Loucy (cell line): ENCODE results near the gene DUS4L.

Experiments used
- H2AFZ ChIP-seq: fragments of 200-600 bp; sonication (generic); 2 replicates; pipeline ENCODE4 v1.6.0; 2016; ENCODE audit warnings: antibody characterized with exemption, mild to moderate bottlenecking, low read length, moderate library complexity
- H3F3A ChIP-seq: fragments of 200-600 bp; 2 replicates; pipeline ENCODE4 v1.6.0; 2016; ENCODE audit warnings: antibody characterized with exemption, low read depth, mild to moderate bottlenecking
- H3K27me3 ChIP-seq: fragments of 200-600 bp; sonication (generic); 2 replicates; pipeline ENCODE4 v1.6.1; 2014; ENCODE audit warnings: low read length, mild to moderate bottlenecking; ENCODE audit not compliant: insufficient read depth, poor library complexity, severe bottlenecking
- H3K36me3 ChIP-seq: fragments of 200-600 bp; sonication (generic); 2 replicates; pipeline ENCODE4 v1.6.1; 2016; ENCODE audit warnings: low read length; ENCODE audit not compliant: insufficient read depth
- H3K4me1 ChIP-seq: fragments of 200-600 bp; sonication (generic); 2 replicates; pipeline ENCODE4 v1.5.1; 2014; ENCODE audit warnings: low read length, mild to moderate bottlenecking; ENCODE audit not compliant: insufficient read depth, poor library complexity, severe bottlenecking
- H3K4me2 ChIP-seq: fragments of 200-600 bp; sonication (generic); 2 replicates; pipeline ENCODE4 v1.6.0; 2014; ENCODE audit warnings: antibody characterized with exemption, low read length, low read depth, mild to moderate bottlenecking; ENCODE audit not compliant: poor library complexity, severe bottlenecking
- H3K4me3 ChIP-seq: fragments of 200-600 bp; sonication (generic); 2 replicates; pipeline ENCODE4 v1.5.1; 2014; ENCODE audit warnings: low read length, mild to moderate bottlenecking, mixed read lengths; ENCODE audit not compliant: poor library complexity, severe bottlenecking
- H3K79me2 ChIP-seq: fragments of 200-600 bp; sonication (generic); 2 replicates; pipeline ENCODE4 v1.6.1; 2014; ENCODE audit warnings: low read length; ENCODE audit not compliant: insufficient read depth
- H3K9ac ChIP-seq: fragments of 200-600 bp; sonication (generic); 2 replicates; pipeline ENCODE4 v1.6.0; 2014; ENCODE audit warnings: mild to moderate bottlenecking, low read depth, low read length, moderate library complexity; ENCODE audit not compliant: poor library complexity, severe bottlenecking
- H3K9me2 ChIP-seq: fragments of 200-600 bp; sonication (generic); replicated peaks from 2 replicates; pipeline ENCODE4 v1.6.1; 2016; ENCODE audit warnings: low read depth, low read length, mixed read lengths
- H3K9me3 ChIP-seq: fragments of 200-600 bp; sonication (generic); 2 replicates; pipeline ENCODE4 v1.6.1; 2014; ENCODE audit warnings: mild to moderate bottlenecking, antibody characterized with exemption, low read length, low read depth; ENCODE audit not compliant: insufficient read depth
- H4K20me1 ChIP-seq: fragments of 200-600 bp; sonication (generic); 2 replicates; pipeline ENCODE4 v1.6.0; 2014; ENCODE audit warnings: antibody characterized with exemption, low read length, mild to moderate bottlenecking; ENCODE audit not compliant: insufficient read depth, poor library complexity, severe bottlenecking
- EZH2phosphoT487 ChIP-seq: fragments of 200-600 bp; IDR thresholded peaks from 2 replicates; pipeline ENCODE4 v1.6.1; 2018; ENCODE audit warnings: antibody characterized with exemption, mild to moderate bottlenecking, moderate library complexity, borderline replicate concordance

Gene DUS4L

DNA sequence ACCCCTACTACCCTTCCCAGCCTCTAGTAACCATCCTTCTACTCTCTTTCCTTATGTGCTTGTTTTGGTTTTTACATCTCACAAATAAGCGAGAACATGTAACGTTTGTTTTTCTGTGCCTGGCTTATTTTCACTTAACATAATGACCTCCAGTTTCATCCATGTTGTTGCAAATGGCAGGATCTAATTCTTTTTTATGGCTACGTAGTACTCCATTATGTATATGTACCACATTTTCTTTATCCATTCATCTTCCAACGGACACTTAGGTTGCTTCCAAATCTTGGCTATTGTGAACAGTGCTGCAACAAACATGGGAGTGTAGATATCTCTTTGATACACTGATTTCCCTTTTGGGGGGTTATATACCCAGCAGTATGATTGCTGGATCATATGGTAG is 63.2 kb downstream of the DUS4L start:
- H3K4me1 ChIP-seq, result peaks cover 15% of the 10 kb centered on the region
- no peaks in the 10 kb centered on the region for H3K27me3 ChIP-seq
- no peaks in the 10 kb centered on the region for H3K9me2 ChIP-seq
- H3F3A ChIP-seq, result no peaks in the 10 kb centered on the region
- H3K9me3 ChIP-seq, result no peaks in the 10 kb centered on the region
- H2AFZ ChIP-seq, result no peak overlapping the region
- no peak overlapping the region for H3K4me3 ChIP-seq
- H3K79me2 ChIP-seq, result no peaks in the 10 kb centered on the region
- no peak overlapping the region for H3K4me2 ChIP-seq
- H4K20me1 ChIP-seq, result no peaks in the 10 kb centered on the region
- H3K36me3 ChIP-seq, result no peaks in the 10 kb centered on the region
- TF ChIP-seq EZH2phosphoT487, result no peak
- no peak overlapping the region for H3K9ac ChIP-seq
